AG09319 (cell line): ENCODE data around the gene REN.

Source experiments
- DNase-seq: peaks from one replicate; pipeline ENCODE4 v3.0.0-alpha.2; 2010; ENCODE audit warnings: low read depth; ENCODE audit errors: extremely low read depth
- TF ChIP-seq, protein P1 (sequence below): IDR thresholded peaks from 2 replicates; pipeline ENCODE4 v1.5.1; 2011; ENCODE audit warnings: low read depth, mild to moderate bottlenecking, inconsistent platforms, low read length, moderate library complexity

Gene REN

DNA sequence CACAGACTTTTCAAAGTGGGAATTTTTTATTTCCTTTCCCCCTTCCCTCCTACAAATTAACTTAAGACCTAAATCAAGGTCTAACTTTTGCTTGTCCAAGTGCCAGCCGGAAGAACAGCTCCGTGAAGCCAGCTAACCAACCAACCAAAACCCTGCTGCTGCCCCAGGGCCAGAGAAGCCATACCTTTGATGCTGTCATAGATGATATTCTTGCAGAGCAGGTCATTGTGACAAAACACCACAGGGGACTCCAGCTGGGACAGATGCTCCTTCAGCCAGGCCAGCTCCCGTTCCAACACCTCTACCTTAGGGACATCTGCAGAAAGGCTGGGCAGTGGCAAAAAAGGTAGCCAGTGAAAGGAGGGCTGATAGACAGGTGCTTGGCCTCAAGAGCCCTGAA, 25.0 kb downstream of the REN start:
- no peak for DNase-seq
- TF ChIP-seq, protein P1, sequence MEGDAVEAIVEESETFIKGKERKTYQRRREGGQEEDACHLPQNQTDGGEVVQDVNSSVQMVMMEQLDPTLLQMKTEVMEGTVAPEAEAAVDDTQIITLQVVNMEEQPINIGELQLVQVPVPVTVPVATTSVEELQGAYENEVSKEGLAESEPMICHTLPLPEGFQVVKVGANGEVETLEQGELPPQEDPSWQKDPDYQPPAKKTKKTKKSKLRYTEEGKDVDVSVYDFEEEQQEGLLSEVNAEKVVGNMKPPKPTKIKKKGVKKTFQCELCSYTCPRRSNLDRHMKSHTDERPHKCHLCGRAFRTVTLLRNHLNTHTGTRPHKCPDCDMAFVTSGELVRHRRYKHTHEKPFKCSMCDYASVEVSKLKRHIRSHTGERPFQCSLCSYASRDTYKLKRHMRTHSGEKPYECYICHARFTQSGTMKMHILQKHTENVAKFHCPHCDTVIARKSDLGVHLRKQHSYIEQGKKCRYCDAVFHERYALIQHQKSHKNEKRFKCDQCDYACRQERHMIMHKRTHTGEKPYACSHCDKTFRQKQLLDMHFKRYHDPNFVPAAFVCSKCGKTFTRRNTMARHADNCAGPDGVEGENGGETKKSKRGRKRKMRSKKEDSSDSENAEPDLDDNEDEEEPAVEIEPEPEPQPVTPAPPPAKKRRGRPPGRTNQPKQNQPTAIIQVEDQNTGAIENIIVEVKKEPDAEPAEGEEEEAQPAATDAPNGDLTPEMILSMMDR: no peak

DNA sequence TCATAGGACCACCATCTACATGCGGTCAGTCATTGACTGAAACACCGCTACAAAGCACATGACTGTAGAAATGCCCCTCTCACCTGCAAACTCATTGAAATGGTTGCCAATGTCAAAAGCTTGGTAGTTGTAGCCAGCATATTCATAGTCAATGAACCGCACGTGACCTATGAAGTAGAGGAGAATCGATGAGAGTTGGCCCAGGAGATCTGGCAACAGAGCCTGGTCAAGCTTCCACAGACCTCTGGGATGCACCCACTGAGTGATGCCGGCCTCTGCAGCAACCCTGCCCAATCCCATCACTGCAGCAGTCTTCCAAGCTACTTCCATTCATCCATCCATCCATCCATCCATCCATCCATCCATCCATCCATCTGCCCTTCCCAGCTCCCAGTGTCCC, 26.2 kb downstream of the REN start:
- DNase-seq: no peak
- TF ChIP-seq, protein P1: no peak

DNA sequence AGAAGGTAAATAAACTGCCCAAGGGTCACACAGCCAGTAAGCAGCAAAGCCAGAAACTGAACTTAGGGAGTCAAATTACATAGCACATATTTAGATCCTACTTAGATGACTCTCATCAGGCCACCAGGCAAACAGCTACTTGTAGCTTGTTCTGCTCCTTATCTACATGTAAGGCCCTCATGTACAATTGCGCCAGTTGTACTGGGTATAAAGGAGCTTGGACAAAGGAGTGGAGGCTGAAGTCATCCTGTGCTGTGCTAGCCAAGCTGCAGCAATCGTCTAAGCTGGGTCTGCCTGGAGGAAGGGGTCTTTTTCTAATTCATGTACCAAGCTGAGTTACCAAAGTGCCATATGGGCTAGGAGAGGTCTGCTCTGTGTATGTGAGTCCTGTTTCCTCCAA, 27.0 kb downstream of the REN start:
- no peak for DNase-seq
- TF ChIP-seq, protein P1: no peak

DNA sequence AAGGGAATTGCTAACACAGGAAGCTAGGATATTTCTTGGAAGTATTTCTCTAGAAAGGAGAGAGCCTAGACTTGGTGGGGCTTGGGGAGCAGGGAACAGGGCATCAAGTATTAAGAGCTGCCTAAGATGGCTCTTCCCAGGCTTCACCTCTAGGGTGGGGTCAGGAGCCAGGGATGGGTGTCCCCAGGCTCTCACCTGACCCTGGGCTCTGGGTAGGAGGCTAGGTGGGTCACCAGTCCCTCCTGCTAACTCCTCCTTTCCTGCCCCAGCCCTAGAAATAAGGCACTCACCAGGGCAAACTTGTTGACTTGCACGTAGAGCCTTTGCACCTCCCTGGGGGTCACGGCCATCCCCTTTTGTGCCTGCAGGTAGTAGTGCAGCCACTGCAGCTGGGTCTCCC, 29.3 kb downstream of the REN start:
- no peak for DNase-seq
- TF ChIP-seq, protein P1: no peak

DNA sequence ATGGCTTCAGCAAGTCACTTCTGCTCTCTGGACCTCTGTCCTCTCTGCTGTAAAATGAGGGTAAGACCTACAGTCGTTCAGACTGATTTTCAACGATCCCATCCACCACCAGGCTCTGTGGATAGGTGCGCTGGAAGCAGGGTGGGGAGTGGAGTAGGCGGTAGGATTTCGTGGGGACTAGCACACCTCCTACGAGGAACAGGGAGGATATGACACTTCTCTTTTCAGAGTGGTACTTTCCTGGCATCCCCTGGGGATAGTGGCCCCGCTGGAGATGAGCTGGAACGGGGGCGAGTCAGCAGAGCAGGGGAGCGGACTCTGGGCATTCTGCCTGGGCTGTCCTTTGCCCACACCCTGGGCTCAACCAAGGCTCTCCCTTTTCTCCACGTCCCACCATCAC, 32.0 kb downstream of the REN start:
- no peak for DNase-seq
- TF ChIP-seq, protein P1: no peak

DNA sequence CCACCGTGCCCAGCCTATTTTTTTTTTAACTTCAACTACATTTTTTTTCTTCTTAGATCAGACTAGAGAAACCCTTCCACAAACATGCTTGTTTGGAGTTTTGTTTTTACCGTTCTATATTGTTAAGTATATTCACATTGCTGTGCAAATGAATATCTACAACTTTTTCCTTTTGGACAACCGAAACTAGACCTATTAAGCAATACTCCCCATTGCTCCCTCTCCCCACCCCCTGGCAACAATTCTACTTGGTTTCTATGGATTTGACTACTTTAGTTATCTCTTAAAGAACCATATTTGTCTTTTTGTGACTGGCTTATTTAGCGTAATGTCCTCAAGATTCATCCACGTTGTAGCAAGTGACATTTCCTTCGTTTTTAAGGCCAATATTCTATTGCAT, 33.4 kb downstream of the REN start:
- TF ChIP-seq, protein P1: no peak
- DNase-seq: no peak

DNA sequence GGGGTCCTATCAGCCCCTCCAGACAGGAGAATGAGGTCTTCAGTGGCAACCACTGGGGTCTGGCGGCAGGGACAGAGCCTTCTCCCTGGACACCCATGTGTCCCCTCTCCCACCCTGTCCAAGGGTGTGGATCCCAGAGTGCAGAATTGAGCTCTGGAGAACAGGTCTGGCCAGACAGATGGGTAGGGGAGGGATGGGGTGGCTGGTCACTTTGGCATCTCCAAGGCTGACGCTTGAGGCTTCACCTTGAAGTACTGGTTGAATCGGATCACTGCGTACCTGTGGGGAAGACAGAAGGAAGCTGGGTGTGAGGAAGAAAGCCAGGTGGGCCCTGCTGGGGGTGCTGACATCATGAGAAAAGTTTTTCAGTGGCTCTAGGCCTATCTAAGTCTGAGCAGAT, 34.2 kb downstream of the REN start:
- DNase-seq: no peak
- TF ChIP-seq, protein P1: no peak
